IPS-18c (cell line): Measurements from ENCODE around the gene LRP5.

Experiments
- H3K4me3 ChIP-seq: 2 replicates; pipeline ENCODE4 v1.7.0; 2013; ENCODE audit warnings: low read depth, mild to moderate bottlenecking, low read length, moderate library complexity; ENCODE audit not compliant: insufficient read depth
- H3K9me3 ChIP-seq: one replicate; pipeline ENCODE4 v1.6.1; 2013; ENCODE audit warnings: mild to moderate bottlenecking, low read length, moderate library complexity; ENCODE audit not compliant: control insufficient read depth, insufficient read depth

Gene LRP5

GRCh38 chr11:68498321-68498720 lies 185.9 kb downstream of the LRP5 start:
- H3K9me3 ChIP-seq: no peaks in the 10 kb centered on the region
- no peak overlapping the region for H3K4me3 ChIP-seq
